H1 (cell line): ENCODE data around the gene RNU6-7. TPM values are rescaled to one million over a fixed set of nuclear protein-coding genes. Genes with fewer than 3 reads are reported as not detected.

Source experiments
- CTCF ChIA-PET: fragments of 300-600 bp; sonication (Branson Sonifier 250); formaldehyde crosslinking; loops from one replicate; lab custom pipeline; 2021; ENCODE audit not compliant: partially characterized antibody; lab: Charles Lee
- POLR2A ChIA-PET: fragments of 300-600 bp; sonication (Branson Sonifier 250); formaldehyde crosslinking; loops from one replicate; lab custom pipeline; 2021; ENCODE audit warnings: inconsistent platforms; ENCODE audit not compliant: partially characterized antibody; lab: Charles Lee
- DNase-seq, 2 experiments: peaks; one replicate each; pipeline versions ENCODE4 v3.0.0 to v3.0.0-alpha.2; 2010 to 2022; ENCODE audit warnings: low spot score in 2 of 2, low read depth in 1 of 2, mixed read lengths in 1 of 2
- FAIRE-seq: peaks from 2 replicates; lab custom pipeline; 2011; peaks lifted over from hg19 to GRCh38; lab: Jason Lieb, UNC
- H2AFZ ChIP-seq: 2 replicates; pipeline ENCODE4 v1.8.1; 2012; ENCODE audit warnings: low read length, inconsistent platforms
- H2AK5ac ChIP-seq: 2 replicates; pipeline ENCODE4 v1.6.1; 2013; ENCODE audit warnings: low read depth, low read length
- H2BK120ac ChIP-seq: replicated peaks from 2 replicates; pipeline ENCODE3; 2013; ENCODE audit warnings: low read depth, low read length, inconsistent platforms
- H2BK12ac ChIP-seq: 2 replicates; pipeline ENCODE4 v1.6.1; 2013; ENCODE audit warnings: low read depth, low read length
- H2BK15ac ChIP-seq: 2 replicates; pipeline ENCODE4 v1.6.1; 2013; ENCODE audit warnings: low read length
- H2BK20ac ChIP-seq: 2 replicates; pipeline ENCODE4 v1.6.1; 2013; ENCODE audit warnings: low read length
- H2BK5ac ChIP-seq: 2 replicates; pipeline ENCODE4 v1.6.1; 2013; ENCODE audit warnings: low read depth, low read length
- H3K14ac ChIP-seq: 2 replicates; pipeline ENCODE4 v1.6.1; 2013; ENCODE audit warnings: inconsistent platforms; ENCODE audit not compliant: insufficient read length
- H3K18ac ChIP-seq: 2 replicates; pipeline ENCODE4 v1.6.1; 2013; ENCODE audit warnings: low read length; ENCODE audit errors: extremely low read depth
- H3K23ac ChIP-seq: 2 replicates; pipeline ENCODE4 v1.6.1; 2013; ENCODE audit warnings: inconsistent platforms; ENCODE audit not compliant: insufficient read length
- H3K23me2 ChIP-seq: 2 replicates; pipeline ENCODE4 v1.6.1; 2013; ENCODE audit warnings: low read depth, low read length
- H3K27ac ChIP-seq: 2 replicates; pipeline ENCODE4 v1.6.1; 2011; ENCODE audit warnings: low read depth, low read length, inconsistent platforms
- H3K27me3 ChIP-seq, 4 experiments: replicated peaks in 1 of 4; 1 replicate in 1 of 4; 2 replicates in 3 of 4; pipeline versions ENCODE4 v1.6.1 to v1.8.1; 2011 to 2013; ENCODE audit warnings: low read length in 3 of 4, mild to moderate bottlenecking in 3 of 4, inconsistent platforms in 2 of 4, mixed read lengths in 2 of 4, moderate library complexity in 1 of 4; ENCODE audit not compliant: control insufficient read depth in 3 of 4, insufficient read depth in 3 of 4; ENCODE audit errors: extremely low read depth in 1 of 4
- H3K36me3 ChIP-seq, 4 experiments: 2 replicates each; pipeline versions ENCODE4 v1.6.1 to v1.8.1; 2011 to 2013; ENCODE audit warnings: mild to moderate bottlenecking in 4 of 4, low read length in 3 of 4, moderate library complexity in 2 of 4, control low read depth in 1 of 4, inconsistent platforms in 1 of 4; ENCODE audit not compliant: insufficient read depth in 4 of 4, control insufficient read depth in 2 of 4
- H3K4ac ChIP-seq: replicated peaks from 2 replicates; pipeline ENCODE3; 2013; ENCODE audit warnings: low read length, low read depth, mixed read lengths, inconsistent platforms; ENCODE audit not compliant: insufficient read length
- H3K4me1 ChIP-seq, 4 experiments: replicated peaks in 1 of 4; 1 replicate in 1 of 4; 2 replicates in 3 of 4; pipeline versions ENCODE4 v1.6.1 to v1.8.1; 2011 to 2013; ENCODE audit warnings: low read length in 3 of 4, inconsistent platforms in 2 of 4, mixed read lengths in 1 of 4; ENCODE audit not compliant: insufficient read depth in 4 of 4, control insufficient read depth in 3 of 4
- H3K4me2 ChIP-seq, 2 experiments: 2 replicates each; pipeline versions ENCODE4 v1.6.1 to v1.8.1; 2011 to 2013; ENCODE audit warnings: low read depth in 2 of 2, low read length in 2 of 2, control low read depth in 1 of 2, inconsistent platforms in 1 of 2, mild to moderate bottlenecking in 1 of 2; ENCODE audit not compliant: insufficient read depth in 1 of 2
- H3K4me3 ChIP-seq, 4 experiments: fragments of 200-600, 300-600 bp in 1 of 4; sonication (generic), shearing (Covaris generic), sonication (Bioruptor Twin) in 1 of 4; 2 replicates each; pipeline versions ENCODE4 v1.5.1 to v1.8.1; 2011 to 2016; ENCODE audit warnings: low read length in 4 of 4, low read depth in 3 of 4, control low read depth in 2 of 4, inconsistent platforms in 2 of 4, mild to moderate bottlenecking in 2 of 4, mixed read lengths in 1 of 4, moderate library complexity in 1 of 4; ENCODE audit not compliant: insufficient read depth in 2 of 4; ENCODE audit errors: extremely low read depth in 1 of 4
- H3K56ac ChIP-seq: replicated peaks from 2 replicates; pipeline ENCODE3; 2013; ENCODE audit warnings: low read depth, mild to moderate bottlenecking, mixed read lengths, low read length, inconsistent platforms; ENCODE audit not compliant: insufficient read length
- H3K79me1 ChIP-seq: 2 replicates; pipeline ENCODE4 v1.6.1; 2013; ENCODE audit warnings: low read depth, low read length, control low read depth
- H3K79me2 ChIP-seq, 2 experiments: 2 replicates each; pipeline versions ENCODE4 v1.6.1 to v1.8.1; 2012 to 2013; ENCODE audit warnings: low read length in 2 of 2, mild to moderate bottlenecking in 2 of 2, inconsistent platforms in 1 of 2; ENCODE audit not compliant: insufficient read depth in 2 of 2, control insufficient read depth in 1 of 2
- H3K9ac ChIP-seq, 4 experiments: replicated peaks in 1 of 4; 1 replicate in 1 of 4; 2 replicates in 3 of 4; pipeline versions ENCODE4 v1.6.1 to v1.8.1; 2011 to 2013; ENCODE audit warnings: low read depth in 3 of 4, low read length in 3 of 4, control low read depth in 2 of 4, mild to moderate bottlenecking in 2 of 4, moderate library complexity in 2 of 4, inconsistent platforms in 1 of 4; ENCODE audit errors: extremely low read depth in 1 of 4
- H3K9me3 ChIP-seq, 2 experiments: 2 replicates each; pipeline versions ENCODE4 v1.6.1 to v1.8.1; 2012 to 2013; ENCODE audit warnings: mild to moderate bottlenecking in 2 of 2, moderate library complexity in 2 of 2, control low read depth in 1 of 2, inconsistent platforms in 1 of 2, low read depth in 1 of 2, low read length in 1 of 2, mixed read lengths in 1 of 2; ENCODE audit not compliant: insufficient read depth in 2 of 2
- H4K20me1 ChIP-seq, 2 experiments: replicated peaks in 1 of 2; 2 replicates each; pipeline versions ENCODE3 to v1.8.1; 2011 to 2013; ENCODE audit warnings: inconsistent platforms in 2 of 2, low read length in 2 of 2, mild to moderate bottlenecking in 1 of 2; ENCODE audit not compliant: insufficient read depth in 2 of 2, control insufficient read depth in 1 of 2
- H4K5ac ChIP-seq: 2 replicates; pipeline ENCODE4 v1.6.1; 2013; ENCODE audit warnings: low read length, low read depth, mixed read lengths, inconsistent platforms; ENCODE audit not compliant: insufficient read length
- H4K8ac ChIP-seq: 2 replicates; pipeline ENCODE4 v1.8.0; 2013; ENCODE audit warnings: mild to moderate bottlenecking, moderate library complexity, low read length, inconsistent platforms; ENCODE audit not compliant: insufficient read depth; ENCODE audit errors: extremely low read depth
- H4K91ac ChIP-seq: replicated peaks from 2 replicates; pipeline ENCODE3; 2013; ENCODE audit warnings: low read length, mixed read lengths, inconsistent platforms; ENCODE audit not compliant: insufficient read length
- ASH2L ChIP-seq: fragments of 200-600, 300-600 bp; sonication (generic); IDR thresholded peaks from one replicate; pipeline ENCODE4 v1.7.1; 2017; ENCODE audit warnings: low read length
- EZH2 ChIP-seq: fragments of 200-600 bp; sonication (generic); IDR thresholded peaks from 2 replicates; pipeline ENCODE4 v1.7.1; 2012; ENCODE audit warnings: low read depth, mild to moderate bottlenecking, moderate library complexity, low read length, inconsistent platforms; ENCODE audit not compliant: severe bottlenecking
- MAFK ChIP-seq: IDR thresholded peaks from 2 replicates; pipeline ENCODE4 v1.6.1; 2012; ENCODE audit warnings: low read depth, mild to moderate bottlenecking, improper control_type of control experiment, low read length
- PHF8 ChIP-seq: fragments of 200-600 bp; sonication (generic); conservative IDR thresholded peaks from 2 replicates; pipeline ENCODE4 v1.7.1; 2012; ENCODE audit warnings: low read depth, mild to moderate bottlenecking, inconsistent platforms, low read length, moderate library complexity
- RAD21 ChIP-seq, 2 experiments: IDR thresholded peaks in 1 of 2; conservative IDR thresholded peaks in 1 of 2; 2 replicates each; pipeline ENCODE4 v1.6.1; 2011; ENCODE audit warnings: low read depth in 2 of 2, low read length in 2 of 2, improper control_type of control experiment in 1 of 2, inconsistent platforms in 1 of 2, mild to moderate bottlenecking in 1 of 2, moderate library complexity in 1 of 2
- RBBP5 ChIP-seq: IDR thresholded peaks from 2 replicates; pipeline ENCODE4 v1.7.1; 2012; ENCODE audit warnings: low read depth, mild to moderate bottlenecking, inconsistent platforms, low read length, moderate library complexity, borderline replicate concordance
- SIN3A ChIP-seq, 2 experiments: IDR thresholded peaks in 1 of 2; conservative IDR thresholded peaks in 1 of 2; 2 replicates each; pipeline ENCODE4 v1.6.1; 2011 to 2012; ENCODE audit warnings: low read length in 2 of 2, improper control_type of control experiment in 1 of 2, low read depth in 1 of 2, mild to moderate bottlenecking in 1 of 2
- TAF1 ChIP-seq: IDR thresholded peaks from 2 replicates; pipeline ENCODE4 v1.6.1; 2011; ENCODE audit warnings: mild to moderate bottlenecking, low read depth, low read length
- WGBS, 2 experiments: shearing (Covaris generic) in 1 of 2; methylation state at CpG; one replicate each; pipeline versions ENCODE4 v1.1.6 to v1.1.7; 2013 to 2015; ENCODE audit warnings: low lambda C conversion rate in 2 of 2, mixed read lengths in 2 of 2, inconsistent platforms in 1 of 2, low coverage in 1 of 2, missing lambda C conversion rate in 1 of 2; ENCODE audit not compliant: insufficient replicate concordance in 2 of 2, insufficient coverage in 1 of 2, insufficient read length in 1 of 2; ENCODE audit errors: extremely low coverage in 1 of 2, missing lambda C conversion rate in 1 of 2; 5-methylcytosine and 5-hydroxymethylcytosine counted together
- polyA plus RNA-seq, 7 experiments: library from polyadenylated mRNA; depleted of rRNA in 3 of 7; stranded (reverse) in 5 of 7; unstranded in 2 of 7; fragments of >200 nt in 5 of 7; fragments of 200-250 nt in 2 of 7; gene quantifications; 1 replicate in 5 of 7; 2 replicates in 1 of 7; 4 replicates in 1 of 7; pipeline versions ENCODE4 v1.2.1 to v1.2.3, GENCODE V29; 2011 to 2013; ENCODE audit warnings: missing spikeins in 2 of 7, mixed read lengths in 2 of 7
- total RNA-seq: library from RNA; stranded (reverse); fragmentation: NEBNext Ultra II Directional; extraction: Animal tissue kit (Norgen Biotek cat#: 25700); gene quantifications from 2 replicates; pipeline ENCODE4 v1.2.1, GENCODE V29; 2021
- TF ChIP-seq, protein P1 (sequence below): IDR thresholded peaks from 2 replicates; pipeline ENCODE4 v1.6.1; 2012; ENCODE audit warnings: inconsistent platforms

The RNU6-7 gene
- total and polyA plus RNA-seq, 2 of the 8 experiments (the other 6 are each of a cell fraction or from before 2014, with no cell fraction given): not detected

DNA sequence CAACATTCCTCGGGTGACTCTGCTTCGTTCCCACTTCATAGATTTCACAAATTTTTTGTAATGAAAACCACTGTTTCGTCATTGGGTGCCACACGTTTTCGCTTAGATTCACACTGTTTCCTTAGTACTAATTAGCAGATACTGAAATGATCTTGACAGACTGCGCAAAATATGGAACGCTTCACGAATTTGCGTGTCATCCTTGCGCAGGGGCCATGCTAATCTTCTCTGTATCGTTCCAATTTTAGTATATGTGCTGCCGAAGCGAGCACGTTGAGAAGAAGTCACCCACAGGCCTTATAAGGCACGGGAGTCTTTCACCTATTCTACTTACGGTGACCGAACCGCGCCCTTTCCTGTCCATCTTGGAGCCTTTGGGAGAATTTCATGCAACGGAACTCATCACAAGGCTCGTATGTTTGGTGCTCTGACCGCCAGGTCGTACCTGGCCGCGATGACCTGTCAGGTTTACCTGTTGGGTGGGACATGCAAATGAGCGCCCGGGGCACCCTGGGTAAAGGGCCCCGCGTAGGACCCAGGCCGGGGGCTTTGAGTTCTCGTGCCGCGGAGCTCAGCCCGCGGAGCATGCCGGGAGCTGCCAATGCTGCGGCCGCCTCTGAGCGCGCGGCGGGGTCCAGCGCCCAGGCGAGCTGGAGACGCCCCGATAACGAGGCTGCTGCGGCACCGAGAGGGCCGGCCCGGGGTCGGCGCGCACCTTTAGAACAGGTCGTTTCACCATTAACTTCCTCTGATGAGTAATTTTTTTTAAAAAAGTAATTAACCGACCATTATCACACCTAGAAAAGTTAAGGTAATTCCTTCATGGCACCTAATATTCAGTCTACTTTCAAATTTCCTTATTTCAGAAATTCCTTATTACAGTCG lies 1.4 kb downstream of the RNU6-7 start, which contains the start of gene RNU6-8:
TSS of gene RNU6-8 (minus strand) at position 272 of the 885 bp plus-strand sequence.
- ChIA-PET CTCF (interaction anchor here (1.0 to 1.3 kb wide), 2 partner anchors 41 to 48 kb away, joined by 3 read pairs; no protein-coding TSS in a partner anchor), POLR2A (interaction anchor here (1.0 to 2.4 kb wide), 2 partner anchors 126 to 168 kb away, joined by 3 to 17 read pairs; partner anchors contain the start of gene ARHGAP5)
- peak within 1 kb of the TSS; percentile 15 to 99 (median 86) for H3K9ac ChIP-seq
- H4K8ac ChIP-seq: peak within 1 kb of the TSS; percentile 91; the same call in 1 of the 2 replicates
- H3K79me1 ChIP-seq: no peaks in the 10 kb centered on the region
- H3K79me2 ChIP-seq: no peaks in the 10 kb centered on the region
- H4K20me1 ChIP-seq: peaks cover 0 to 2% of the 10 kb centered on the region in 2 experiments
- FAIRE-seq: no peak
- peak within 1 kb of the TSS; percentile 83 for H4K5ac ChIP-seq
- peak within 1 kb of the TSS; percentile 86 to 99 for H3K4me2 ChIP-seq
- H3K23me2 ChIP-seq: peaks cover 18% of the 10 kb centered on the region
- no peak within 1 kb of the TSS for H2BK20ac ChIP-seq
- peak within 1 kb of the TSS; percentile 93 for H3K18ac ChIP-seq
- peak within 1 kb of the TSS; percentile 94; the same call in 1 of the 2 replicates for H2BK12ac ChIP-seq
- no peaks in the 10 kb centered on the region for H3K36me3 ChIP-seq
- no peaks in the 10 kb centered on the region for H3K9me3 ChIP-seq
- no peak within 1 kb of the TSS for H2AK5ac ChIP-seq
- peak within 1 kb of the TSS; percentile 66 for H3K56ac ChIP-seq
- no peaks in the 10 kb centered on the region; a peak in 1 of 7 replicates for H3K27me3 ChIP-seq
- peak within 1 kb of the TSS; percentile 48 to 93 (median 90) for H3K4me3 ChIP-seq
- peaks cover 0 to 4% (median 1%) of the 10 kb centered on the region in 4 experiments; a peak in 3 of 7 replicates for H3K4me1 ChIP-seq
- no peak within 1 kb of the TSS for H3K4ac ChIP-seq
- H2AFZ ChIP-seq: peak within 1 kb of the TSS; percentile 90
- H3K14ac ChIP-seq: no peak within 1 kb of the TSS
- H3K23ac ChIP-seq: no peak within 1 kb of the TSS
- H2BK120ac ChIP-seq: peak within 1 kb of the TSS; percentile 92
- peak within 1 kb of the TSS; percentile 92; the same call in 1 of the 2 replicates for H2BK5ac ChIP-seq
- H4K91ac ChIP-seq: peak within 1 kb of the TSS; percentile 92
- H3K27ac ChIP-seq: peak within 1 kb of the TSS; percentile 92
- no peak within 1 kb of the TSS for H2BK15ac ChIP-seq
- 2% methylated on average over 57 of the region's 57 CpGs; no CpG with 5 or more reads in 1 of the 2 experiments for WGBS, 2 experiments
- peak; percentile 82 to 85 for DNase-seq
- peak in 1 of 2 experiments; percentile 63; a peak in 2 of 4 replicates for TF ChIP-seq SIN3A (conservative IDR thresholded peaks at IDR 0.05 in 1 of 2, IDR thresholded peaks at IDR 0.05 in 1 of 2; ENCODE audit: low read depth in 1 of 2, low read length in 2 of 2)
- 0 out of 2 replicates have a peak, but pooled peaks have one; percentile 27 for TF ChIP-seq PHF8
- TF ChIP-seq, protein P1, sequence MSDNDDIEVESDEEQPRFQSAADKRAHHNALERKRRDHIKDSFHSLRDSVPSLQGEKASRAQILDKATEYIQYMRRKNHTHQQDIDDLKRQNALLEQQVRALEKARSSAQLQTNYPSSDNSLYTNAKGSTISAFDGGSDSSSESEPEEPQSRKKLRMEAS: peak; percentile 59
- peak; percentile 86; the same call in 1 of the 2 replicates for TF ChIP-seq RBBP5
- TF ChIP-seq RAD21 (IDR thresholded peaks at IDR 0.05 in 1 of 2, conservative IDR thresholded peaks at IDR 0.05 in 1 of 2; ENCODE audit: low read depth in 2 of 2, low read length in 2 of 2): peak in 1 of 2 experiments; percentile 27; a peak in 1 of 4 replicates
- TF ChIP-seq ASH2L: peak; percentile 90
- TF ChIP-seq TAF1: peak; percentile 50
- TF ChIP-seq MAFK: no peak
- no peak for TF ChIP-seq EZH2
